Gastroesophageal sphincter (tissue), 3 donors: ENCODE measurements around the gene EIF4A2.

Source experiments
- CTCF ChIP-seq, 4 experiments: fragments of 200-600 bp in 2 of 4; fragments of 450-650 bp in 2 of 4; sonication (generic) in 1 of 4; IDR thresholded peaks; one replicate each; pipeline ENCODE4 v1.5.1; 2017 to 2019; ENCODE audit warnings: antibody characterized with exemption in 4 of 4, mild to moderate bottlenecking in 2 of 4, moderate library complexity in 2 of 4
- EP300 ChIP-seq: sonication (generic); formaldehyde crosslinking; IDR thresholded peaks from one replicate; pipeline ENCODE4 v1.6.1; 2017; ENCODE audit warnings: antibody characterized with exemption, mild to moderate bottlenecking
- POLR2A ChIP-seq, 2 donors: fragments of 450-650 bp; IDR thresholded peaks; one replicate each; pipeline ENCODE4 v1.6.1; 2017; ENCODE audit warnings: antibody characterized with exemption in 2 of 2, mild to moderate bottlenecking in 2 of 2, moderate library complexity in 1 of 2
- POLR2AphosphoS5 ChIP-seq: sonication (generic); formaldehyde crosslinking; IDR thresholded peaks from one replicate; pipeline ENCODE4 v1.6.1; 2017; ENCODE audit warnings: antibody characterized with exemption

DNA sequence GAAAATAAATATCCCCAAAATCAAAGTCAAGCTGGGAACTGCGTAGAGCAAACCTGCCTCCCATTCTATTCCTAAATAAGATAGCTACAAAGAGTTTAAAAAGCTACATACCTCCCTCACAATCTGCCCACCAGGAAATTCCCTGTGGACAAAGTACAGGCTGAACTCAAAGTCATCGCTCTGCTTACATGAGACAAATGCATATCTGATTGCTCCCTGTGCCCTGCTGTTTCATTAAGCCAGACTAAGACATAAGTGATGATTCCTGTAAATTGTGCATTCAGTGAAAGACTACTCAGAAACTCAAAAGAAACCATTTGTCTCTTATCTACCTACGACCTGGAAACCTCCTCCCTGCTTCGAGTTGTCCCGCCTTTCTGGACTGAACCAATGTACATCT lies 28.5 kb upstream of the EIF4A2 start:
- TF ChIP-seq CTCF (IDR thresholded peaks at IDR 0.05) (no peak), POLR2AphosphoS5 (no peak), POLR2A (IDR thresholded peaks at IDR 0.05) (no peak), EP300 (no peak)
